ENCODE results near the gene FREM2.

- TF ChIP-seq CTCF (conservative IDR thresholded peaks at IDR 0.05; ENCODE audit: low read depth, low read length): no peak
- no peak for TF ChIP-seq POLR2A (IDR thresholded peaks at IDR 0.05; ENCODE audit: low read depth, low read length)
- TF ChIP-seq RFX5 (IDR thresholded peaks at IDR 0.05; ENCODE audit: low read depth, low read length): no peak
- no peak for TF ChIP-seq FOS (IDR thresholded peaks at IDR 0.05; ENCODE audit: low read depth, low read length)
- TF ChIP-seq USF2 (IDR thresholded peaks at IDR 0.05; ENCODE audit: low read depth, low read length): no peak
Observed at GRCh38 chr13:38755793-38756192, 68.9 kb downstream of the FREM2 start.

Measured in IMR-90 (cell line).